GM23338 (cell line): Measurements from ENCODE around the gene LDHAL6A. TPM values are rescaled to one million over a fixed set of nuclear protein-coding genes. Genes with fewer than 3 reads are reported as not detected.

Source experiments
- ATAC-seq: fragments of 200-7000 bp; cut with Tn5 transposase; 3 replicates; pipeline ENCODE4 v1.9.1; 2020
- DNase-seq: peaks from one replicate; pipeline ENCODE4 v3.0.0-alpha.2; 2015; ENCODE audit warnings: low spot score
- H2AFZ ChIP-seq: fragments of 200-600 bp; sonication (generic); 2 replicates; pipeline ENCODE4 v1.8.0; 2016; ENCODE audit warnings: antibody characterized with exemption, mild to moderate bottlenecking, moderate library complexity
- H3F3A ChIP-seq: fragments of 200-600 bp; sonication (generic); replicated peaks from 2 replicates; pipeline ENCODE4 v1.8.0; 2017; ENCODE audit warnings: antibody characterized with exemption, mixed run types, low read depth
- H3K27ac ChIP-seq: fragments of 200-600 bp; sonication (generic); 2 replicates; pipeline ENCODE4 v1.6.1; 2016; ENCODE audit warnings: low read depth
- H3K27me3 ChIP-seq: fragments of 200-600 bp; sonication (generic); 2 replicates; pipeline ENCODE4 v1.8.0; 2016; ENCODE audit warnings: mild to moderate bottlenecking, mixed run types, moderate library complexity; ENCODE audit not compliant: insufficient read depth
- H3K36me3 ChIP-seq: fragments of 200-600 bp; sonication (generic); 2 replicates; pipeline ENCODE4 v1.8.0; 2016; ENCODE audit warnings: mild to moderate bottlenecking; ENCODE audit not compliant: insufficient read depth
- H3K4me1 ChIP-seq: fragments of 200-600 bp; sonication (generic); 2 replicates; pipeline ENCODE4 v1.8.0; 2016; ENCODE audit warnings: mild to moderate bottlenecking, moderate library complexity; ENCODE audit not compliant: insufficient read depth
- H3K4me2 ChIP-seq: fragments of 200-600 bp; sonication (generic); 2 replicates; pipeline ENCODE4 v1.7.1; 2017; ENCODE audit warnings: mixed run types
- H3K4me3 ChIP-seq: fragments of 200-600 bp; sonication (generic); 2 replicates; pipeline ENCODE4 v1.6.1; 2016; ENCODE audit warnings: mixed run types
- H3K79me2 ChIP-seq: fragments of 200-600 bp; sonication (generic); replicated peaks from 2 replicates; pipeline ENCODE4 v1.8.0; 2017; ENCODE audit warnings: mild to moderate bottlenecking; ENCODE audit not compliant: insufficient read depth
- H3K9me2 ChIP-seq: fragments of 200-600 bp; sonication (generic); 2 replicates; pipeline ENCODE4 v1.8.0; 2017; ENCODE audit not compliant: insufficient read depth
- H4K20me1 ChIP-seq: fragments of 200-600 bp; sonication (generic); replicated peaks from 2 replicates; pipeline ENCODE4 v1.8.0; 2017; ENCODE audit warnings: mild to moderate bottlenecking; ENCODE audit not compliant: insufficient read depth
- H3K27ac Mint-ChIP-seq: 2 replicates; pipeline ENCODE4 v1.8.0; 2020; ENCODE audit warnings: inconsistent platforms, mild to moderate bottlenecking, moderate library complexity, mixed read lengths
- H3K27me3 Mint-ChIP-seq: 3 replicates; pipeline ENCODE4 v1.8.0; 2022; ENCODE audit warnings: low read depth, mild to moderate bottlenecking, moderate library complexity, mixed read lengths, inconsistent platforms; ENCODE audit not compliant: insufficient read depth, poor library complexity
- H3K36me3 Mint-ChIP-seq: 3 replicates; pipeline ENCODE4 v1.8.0; 2021; ENCODE audit warnings: low read depth, mild to moderate bottlenecking, inconsistent platforms, moderate library complexity, mixed read lengths
- H3K4me1 Mint-ChIP-seq: 3 replicates; pipeline ENCODE4 v1.8.0; 2020; ENCODE audit warnings: mild to moderate bottlenecking, inconsistent platforms, mixed read lengths
- H3K4me3 Mint-ChIP-seq: 3 replicates; pipeline ENCODE4 v1.8.0; 2021; ENCODE audit warnings: moderate library complexity, mild to moderate bottlenecking, inconsistent platforms, mixed read lengths
- H3K9me3 Mint-ChIP-seq: 3 replicates; pipeline ENCODE4 v1.8.0; 2020; ENCODE audit warnings: moderate library complexity, mild to moderate bottlenecking, inconsistent platforms, mixed read lengths
- CREB1 ChIP-seq: fragments of 250-450 bp; sonication (Bioruptor Pico); IDR thresholded peaks from 2 replicates; pipeline ENCODE4 v1.5.0; 2020; ENCODE audit warnings: low read depth, mild to moderate bottlenecking, moderate library complexity
- CTCF ChIP-seq, 2 experiments: fragments of 200-600 bp in 1 of 2; sonication (generic) in 1 of 2; conservative IDR thresholded peaks; 2 replicates each; pipeline versions ENCODE4 v1.5.1 to v1.6.1; 2016 to 2017; ENCODE audit warnings: antibody characterized with exemption in 2 of 2, low read depth in 2 of 2, mild to moderate bottlenecking in 2 of 2, moderate library complexity in 1 of 2
- ETS1 ChIP-seq: IDR thresholded peaks from 2 replicates; pipeline ENCODE4 v1.6.1; 2016; ENCODE audit warnings: antibody characterized with exemption
- EZH2 ChIP-seq: fragments of 200-600 bp; sonication (generic); IDR thresholded peaks from one replicate; pipeline ENCODE4 v1.8.0; 2017; ENCODE audit warnings: antibody characterized with exemption, mild to moderate bottlenecking, low read depth; ENCODE audit not compliant: unreplicated experiment
- EZH2phosphoT487 ChIP-seq: fragments of 200-600 bp; sonication (generic); IDR thresholded peaks from one replicate; pipeline ENCODE4 v1.8.1; 2018; ENCODE audit warnings: antibody characterized with exemption; ENCODE audit not compliant: unreplicated experiment
- NANOG ChIP-seq: IDR thresholded peaks from 2 replicates; pipeline ENCODE4 v1.6.1; 2016; ENCODE audit warnings: antibody characterized with exemption, borderline replicate concordance
- POLR2AphosphoS5 ChIP-seq: IDR thresholded peaks from 2 replicates; pipeline ENCODE4 v1.6.1; 2016; ENCODE audit warnings: antibody characterized with exemption, low read depth
- STAT1 ChIP-seq: IDR thresholded peaks from one replicate; pipeline ENCODE4 v1.6.1; 2016; ENCODE audit warnings: antibody characterized with exemption; ENCODE audit not compliant: unreplicated experiment
- ZNF114 ChIP-seq: fragments of 250-450 bp; sonication (Bioruptor Pico); IDR thresholded peaks from 2 replicates; pipeline ENCODE4 v1.5.0; 2020; ENCODE audit warnings: mild to moderate bottlenecking, moderate library complexity
- ZNF331 ChIP-seq: fragments of 250-450 bp; sonication (Bioruptor Pico); IDR thresholded peaks from 2 replicates; pipeline ENCODE4 v1.5.0; 2020; ENCODE audit warnings: low read depth, mild to moderate bottlenecking, moderate library complexity
- polyA plus RNA-seq: library from polyadenylated mRNA; unstranded; fragments of >200 nt; fragmentation: Nextera tagmentation; extraction: Ambion mirVana; gene quantifications from 2 replicates; pipeline ENCODE4 v1.2.1, GENCODE V29; 2016
- total RNA-seq: library from RNA; depleted of rRNA; stranded (reverse); fragments of >200 nt; shearing (Covaris generic); gene quantifications from 2 replicates; pipeline ENCODE4 v1.2.3, GENCODE V29; 2014
- TF ChIP-seq, protein P1 (sequence below): fragments of 250-450 bp; sonication (Bioruptor Pico); IDR thresholded peaks from 2 replicates; pipeline ENCODE4 v1.5.0; 2020; ENCODE audit warnings: mild to moderate bottlenecking, moderate library complexity

Gene LDHAL6A
- total and polyA plus RNA-seq, 2 experiments from 2014 or later = 0.10 to 0.59 TPM

GRCh38 chr11:18429332-18429731 is 26.3 kb upstream of the LDHAL6A start (continued):
- TF ChIP-seq ETS1 (no peak), ZNF331 (no peak), EZH2 (no peak), ZNF114 (CRISPR knock-in tag) (no peak), EZH2phosphoT487 (no peak), CTCF (conservative IDR thresholded peaks at IDR 0.05; ENCODE audit: low read depth in 2 of 2) (no peak), STAT1 (no peak), NANOG (no peak), POLR2AphosphoS5 (no peak)

DNA sequence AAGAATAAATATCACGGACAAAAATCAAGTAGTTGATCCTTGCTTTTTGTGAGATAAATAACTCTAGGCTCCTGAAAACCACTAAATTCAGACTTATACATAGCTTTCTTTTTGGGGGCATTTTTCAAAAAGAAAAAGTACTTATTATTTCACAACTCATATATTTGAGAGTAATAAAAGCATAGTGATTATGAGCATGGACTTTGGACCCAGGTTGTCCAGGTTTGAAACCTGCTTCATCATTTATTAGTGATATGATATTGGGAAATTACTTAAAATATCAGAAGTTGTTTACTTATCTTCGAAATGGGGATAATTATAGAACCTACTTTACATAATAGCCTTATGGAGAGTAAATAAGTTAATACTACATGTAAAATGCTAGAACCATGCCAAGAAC is 17.0 kb upstream of the LDHAL6A start:
- H3K4me1 ChIP-seq = no peaks in the 10 kb centered on the region
- DNase-seq (no peak), ATAC-seq (no peak)
- no peak overlapping the region for H3K27ac ChIP-seq
- H3F3A ChIP-seq = no peaks in the 10 kb centered on the region
- no peaks in the 10 kb centered on the region for H3K9me2 ChIP-seq
- Mint-ChIP-seq H3K4me3 (no peak overlapping the region), H3K36me3 (no peaks in the 10 kb centered on the region), H3K27me3 (peaks cover 2% of the 10 kb centered on the region), H3K9me3 (no peaks in the 10 kb centered on the region), H3K4me1 (no peaks in the 10 kb centered on the region), H3K27ac (no peak overlapping the region)
- no peak overlapping the region; the same call in 1 of the 2 replicates for H2AFZ ChIP-seq
- H3K4me2 ChIP-seq = no peak overlapping the region
- no peak overlapping the region for H3K4me3 ChIP-seq
- H3K27me3 ChIP-seq = no peaks in the 10 kb centered on the region
- no peak for TF ChIP-seq ZNF114 (CRISPR knock-in tag)
- H4K20me1 ChIP-seq = no peaks in the 10 kb centered on the region
- no peaks in the 10 kb centered on the region for H3K79me2 ChIP-seq
- H3K36me3 ChIP-seq = no peaks in the 10 kb centered on the region

GRCh38 chr11:18449251-18449650 is 6.4 kb upstream of the LDHAL6A start:
- Histone ChIP-seq H3K36me3 (no peaks in the 10 kb centered on the region), H3K4me1 (no peaks in the 10 kb centered on the region), H3K27me3 (no peaks in the 10 kb centered on the region), H3K79me2 (no peaks in the 10 kb centered on the region), H3K4me2 (no peak overlapping the region), H4K20me1 (no peaks in the 10 kb centered on the region), H3F3A (no peaks in the 10 kb centered on the region), H3K9me2 (no peaks in the 10 kb centered on the region), H3K4me3 (no peak overlapping the region), H3K27ac (no peak overlapping the region), H2AFZ (no peak overlapping the region)
- Mint-ChIP-seq H3K27me3 (peaks cover 7% of the 10 kb centered on the region), H3K9me3 (no peaks in the 10 kb centered on the region), H3K4me3 (no peak overlapping the region), H3K4me1 (no peaks in the 10 kb centered on the region; the same call in 2 of the 3 replicates), H3K27ac (no peak overlapping the region), H3K36me3 (no peaks in the 10 kb centered on the region)
- DNase-seq (no peak), ATAC-seq (no peak)
- TF ChIP-seq, protein P1, sequence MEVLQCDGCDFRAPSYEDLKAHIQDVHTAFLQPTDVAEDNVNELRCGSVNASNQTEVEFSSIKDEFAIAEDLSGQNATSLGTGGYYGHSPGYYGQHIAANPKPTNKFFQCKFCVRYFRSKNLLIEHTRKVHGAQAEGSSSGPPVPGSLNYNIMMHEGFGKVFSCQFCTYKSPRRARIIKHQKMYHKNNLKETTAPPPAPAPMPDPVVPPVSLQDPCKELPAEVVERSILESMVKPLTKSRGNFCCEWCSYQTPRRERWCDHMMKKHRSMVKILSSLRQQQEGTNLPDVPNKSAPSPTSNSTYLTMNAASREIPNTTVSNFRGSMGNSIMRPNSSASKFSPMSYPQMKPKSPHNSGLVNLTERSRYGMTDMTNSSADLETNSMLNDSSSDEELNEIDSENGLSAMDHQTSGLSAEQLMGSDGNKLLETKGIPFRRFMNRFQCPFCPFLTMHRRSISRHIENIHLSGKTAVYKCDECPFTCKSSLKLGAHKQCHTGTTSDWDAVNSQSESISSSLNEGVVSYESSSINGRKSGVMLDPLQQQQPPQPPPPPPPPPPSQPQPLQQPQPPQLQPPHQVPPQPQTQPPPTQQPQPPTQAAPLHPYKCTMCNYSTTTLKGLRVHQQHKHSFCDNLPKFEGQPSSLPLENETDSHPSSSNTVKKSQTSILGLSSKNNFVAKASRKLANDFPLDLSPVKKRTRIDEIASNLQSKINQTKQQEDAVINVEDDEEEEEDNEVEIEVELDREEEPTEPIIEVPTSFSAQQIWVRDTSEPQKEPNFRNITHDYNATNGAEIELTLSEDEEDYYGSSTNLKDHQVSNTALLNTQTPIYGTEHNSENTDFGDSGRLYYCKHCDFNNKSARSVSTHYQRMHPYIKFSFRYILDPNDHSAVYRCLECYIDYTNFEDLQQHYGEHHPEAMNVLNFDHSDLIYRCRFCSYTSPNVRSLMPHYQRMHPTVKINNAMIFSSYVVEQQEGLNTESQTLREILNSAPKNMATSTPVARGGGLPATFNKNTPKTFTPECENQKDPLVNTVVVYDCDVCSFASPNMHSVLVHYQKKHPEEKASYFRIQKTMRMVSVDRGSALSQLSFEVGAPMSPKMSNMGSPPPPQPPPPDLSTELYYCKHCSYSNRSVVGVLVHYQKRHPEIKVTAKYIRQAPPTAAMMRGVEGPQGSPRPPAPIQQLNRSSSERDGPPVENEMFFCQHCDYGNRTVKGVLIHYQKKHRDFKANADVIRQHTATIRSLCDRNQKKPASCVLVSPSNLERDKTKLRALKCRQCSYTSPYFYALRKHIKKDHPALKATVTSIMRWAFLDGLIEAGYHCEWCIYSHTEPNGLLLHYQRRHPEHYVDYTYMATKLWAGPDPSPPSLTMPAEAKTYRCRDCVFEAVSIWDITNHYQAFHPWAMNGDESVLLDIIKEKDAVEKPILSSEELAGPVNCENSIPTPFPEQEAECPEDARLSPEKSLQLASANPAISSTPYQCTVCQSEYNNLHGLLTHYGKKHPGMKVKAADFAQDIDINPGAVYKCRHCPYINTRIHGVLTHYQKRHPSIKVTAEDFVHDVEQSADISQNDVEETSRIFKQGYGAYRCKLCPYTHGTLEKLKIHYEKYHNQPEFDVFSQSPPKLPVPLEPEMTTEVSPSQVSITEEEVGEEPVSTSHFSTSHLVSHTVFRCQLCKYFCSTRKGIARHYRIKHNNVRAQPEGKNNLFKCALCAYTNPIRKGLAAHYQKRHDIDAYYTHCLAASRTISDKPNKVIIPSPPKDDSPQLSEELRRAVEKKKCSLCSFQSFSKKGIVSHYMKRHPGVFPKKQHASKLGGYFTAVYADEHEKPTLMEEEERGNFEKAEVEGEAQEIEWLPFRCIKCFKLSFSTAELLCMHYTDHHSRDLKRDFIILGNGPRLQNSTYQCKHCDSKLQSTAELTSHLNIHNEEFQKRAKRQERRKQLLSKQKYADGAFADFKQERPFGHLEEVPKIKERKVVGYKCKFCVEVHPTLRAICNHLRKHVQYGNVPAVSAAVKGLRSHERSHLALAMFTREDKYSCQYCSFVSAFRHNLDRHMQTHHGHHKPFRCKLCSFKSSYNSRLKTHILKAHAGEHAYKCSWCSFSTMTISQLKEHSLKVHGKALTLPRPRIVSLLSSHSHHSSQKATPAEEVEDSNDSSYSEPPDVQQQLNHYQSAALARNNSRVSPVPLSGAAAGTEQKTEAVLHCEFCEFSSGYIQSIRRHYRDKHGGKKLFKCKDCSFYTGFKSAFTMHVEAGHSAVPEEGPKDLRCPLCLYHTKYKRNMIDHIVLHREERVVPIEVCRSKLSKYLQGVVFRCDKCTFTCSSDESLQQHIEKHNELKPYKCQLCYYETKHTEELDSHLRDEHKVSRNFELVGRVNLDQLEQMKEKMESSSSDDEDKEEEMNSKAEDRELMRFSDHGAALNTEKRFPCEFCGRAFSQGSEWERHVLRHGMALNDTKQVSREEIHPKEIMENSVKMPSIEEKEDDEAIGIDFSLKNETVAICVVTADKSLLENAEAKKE = no peak
- no peak for TF ChIP-seq STAT1
- TF ChIP-seq CREB1 (CRISPR knock-in tag) = no peak
